GM12872 (cell line): ENCODE results near the gene CYB5R4.

ENCODE experiments used
- CTCF ChIP-seq: IDR thresholded peaks from 3 replicates; pipeline ENCODE4 v1.5.1; 2011; ENCODE audit warnings: low read depth, mild to moderate bottlenecking, low read length, moderate library complexity; ENCODE audit not compliant: insufficient read depth

The CYB5R4 gene, protein sequence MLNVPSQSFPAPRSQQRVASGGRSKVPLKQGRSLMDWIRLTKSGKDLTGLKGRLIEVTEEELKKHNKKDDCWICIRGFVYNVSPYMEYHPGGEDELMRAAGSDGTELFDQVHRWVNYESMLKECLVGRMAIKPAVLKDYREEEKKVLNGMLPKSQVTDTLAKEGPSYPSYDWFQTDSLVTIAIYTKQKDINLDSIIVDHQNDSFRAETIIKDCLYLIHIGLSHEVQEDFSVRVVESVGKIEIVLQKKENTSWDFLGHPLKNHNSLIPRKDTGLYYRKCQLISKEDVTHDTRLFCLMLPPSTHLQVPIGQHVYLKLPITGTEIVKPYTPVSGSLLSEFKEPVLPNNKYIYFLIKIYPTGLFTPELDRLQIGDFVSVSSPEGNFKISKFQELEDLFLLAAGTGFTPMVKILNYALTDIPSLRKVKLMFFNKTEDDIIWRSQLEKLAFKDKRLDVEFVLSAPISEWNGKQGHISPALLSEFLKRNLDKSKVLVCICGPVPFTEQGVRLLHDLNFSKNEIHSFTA

GRCh38 chr6:83859410-83860358 lies at the start of gene CYB5R4:
Gene CYB5R4 (plus strand): TSS chr6:83859689. CDS start chr6:83859783, 94 bp downstream.
- peak; percentile 50 for TF ChIP-seq CTCF

DNA sequence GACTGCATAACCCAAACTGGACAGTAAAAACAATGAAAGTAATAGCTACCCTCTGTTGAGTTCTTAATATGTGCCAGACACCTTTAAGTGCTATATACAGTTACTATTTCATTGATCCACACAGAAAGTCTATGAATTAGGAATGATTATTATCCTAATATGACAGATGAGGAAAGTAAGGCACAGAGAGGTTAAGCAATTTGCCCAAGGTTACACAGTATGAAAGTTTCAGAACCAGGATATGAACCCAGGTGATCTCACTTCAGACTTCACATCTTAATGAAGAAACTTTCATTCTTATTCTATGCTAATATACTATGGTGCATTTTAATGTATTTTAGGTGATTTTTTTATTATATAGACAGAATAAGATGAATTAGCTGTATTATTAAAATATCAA lies 46.9 kb upstream of the CYB5R4 start:
- no peak for TF ChIP-seq CTCF

GRCh38 chr6:83815631-83816272 lies 43.7 kb upstream of the CYB5R4 start:
- TF ChIP-seq CTCF = no peak

DNA sequence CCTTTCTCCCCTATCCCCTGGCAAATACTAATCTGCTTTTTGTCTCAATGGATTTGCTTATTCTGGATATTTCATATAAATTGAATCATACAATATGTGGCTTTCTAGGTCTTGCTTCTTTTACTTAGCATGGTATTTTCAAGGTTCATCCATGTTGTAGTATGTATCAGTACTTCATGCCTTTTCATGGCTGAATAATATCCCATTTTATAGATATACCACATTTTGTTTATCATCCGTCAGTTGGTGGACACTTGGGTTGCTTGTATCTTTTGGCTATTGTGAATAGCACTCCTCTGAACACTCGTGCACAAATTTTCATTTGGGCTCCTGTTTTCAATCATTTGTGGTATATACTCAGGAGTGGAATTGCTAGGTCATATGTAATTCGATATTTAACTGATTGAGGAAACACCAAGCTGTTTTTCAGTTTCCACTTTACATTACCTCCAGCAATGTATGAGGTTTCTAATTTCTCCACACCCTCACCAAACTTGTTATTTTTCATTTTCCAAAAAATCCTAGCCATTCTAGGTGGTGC lies 36.8 kb upstream of the CYB5R4 start:
- no peak for TF ChIP-seq CTCF

DNA sequence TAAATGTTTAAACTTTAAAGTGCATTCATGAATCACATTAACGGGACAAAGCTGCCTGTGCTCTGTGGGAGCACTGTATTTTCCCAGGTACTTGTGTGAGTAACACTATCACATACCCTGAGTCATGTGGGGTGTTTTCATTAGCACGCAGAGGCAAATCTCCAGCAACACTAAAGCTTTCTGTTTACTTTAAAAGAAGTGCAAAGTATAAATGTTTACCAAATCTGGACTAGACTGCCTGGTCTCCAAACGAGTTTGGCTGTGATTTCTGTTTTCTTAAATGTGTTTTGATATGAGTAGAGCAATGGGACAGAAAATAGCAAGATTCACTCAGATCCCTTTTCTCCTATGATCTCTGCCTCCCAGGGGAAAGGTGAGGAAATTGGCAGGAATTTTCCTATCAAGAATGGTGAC lies 35.1 kb upstream of the CYB5R4 start:
- TF ChIP-seq CTCF = no peak

- TF ChIP-seq CTCF = no peak
These were observed 34.7 kb upstream of the CYB5R4 start for GRCh38 chr6:83824831-83825230.
